Astrocyte (in vitro differentiated cells and primary cell): ENCODE results near the gene DNPH1. TPM values are rescaled to one million over a fixed set of nuclear protein-coding genes. Genes with fewer than 3 reads are reported as not detected.

Experiments
- DNase-seq: peaks from one replicate; pipeline ENCODE4 v3.0.0-alpha.2; 2010; ENCODE audit warnings: low read depth
- FAIRE-seq: peaks from 2 replicates; lab custom pipeline; 2011; peaks lifted over from hg19 to GRCh38; lab: Jason Lieb, UNC
- H2AFZ ChIP-seq: 2 replicates; pipeline ENCODE4 v1.6.0; 2012; ENCODE audit warnings: low read depth, low read length, inconsistent platforms
- H3K27ac ChIP-seq: 2 replicates; pipeline ENCODE4 v1.5.1; 2011; ENCODE audit warnings: low read depth, low read length, inconsistent platforms
- H3K27me3 ChIP-seq: 2 replicates; pipeline ENCODE4 v1.6.0; 2011; ENCODE audit warnings: low read length, inconsistent platforms; ENCODE audit not compliant: insufficient read depth
- H3K36me3 ChIP-seq: 2 replicates; pipeline ENCODE4 v1.5.1; 2011; ENCODE audit warnings: low read length, inconsistent platforms; ENCODE audit not compliant: insufficient read depth
- H3K4me1 ChIP-seq: 2 replicates; pipeline ENCODE4 v1.5.1; 2011; ENCODE audit warnings: low read length, inconsistent platforms; ENCODE audit not compliant: insufficient read depth
- H3K4me2 ChIP-seq: 2 replicates; pipeline ENCODE4 v1.6.0; 2012; ENCODE audit warnings: low read length, inconsistent platforms
- H3K4me3 ChIP-seq: 2 replicates; pipeline ENCODE4 v1.5.1; 2011; ENCODE audit warnings: low read depth, mild to moderate bottlenecking, low read length, inconsistent platforms; ENCODE audit not compliant: insufficient read depth
- H3K79me2 ChIP-seq: 2 replicates; pipeline ENCODE4 v1.6.0; 2012; ENCODE audit warnings: mild to moderate bottlenecking, low read length, inconsistent platforms; ENCODE audit not compliant: insufficient read depth
- H3K9ac ChIP-seq: 2 replicates; pipeline ENCODE4 v1.6.0; 2012; ENCODE audit warnings: mild to moderate bottlenecking, low read length, inconsistent platforms
- H3K9me3 ChIP-seq: 2 replicates; pipeline ENCODE4 v1.5.1; 2012; ENCODE audit warnings: low read depth, mild to moderate bottlenecking, low read length, inconsistent platforms; ENCODE audit not compliant: insufficient read depth
- H4K20me1 ChIP-seq: 2 replicates; pipeline ENCODE4 v1.6.0; 2012; ENCODE audit warnings: low read length, inconsistent platforms; ENCODE audit not compliant: insufficient read depth
- H3K27ac Mint-ChIP-seq: one replicate; pipeline ENCODE4 v1.8.0; 2021; ENCODE audit warnings: mild to moderate bottlenecking, mixed read lengths; ENCODE audit not compliant: unreplicated experiment
- H3K27me3 Mint-ChIP-seq: one replicate; pipeline ENCODE4 v1.8.0; 2021; ENCODE audit warnings: low read depth, mixed read lengths; ENCODE audit not compliant: unreplicated experiment
- H3K36me3 Mint-ChIP-seq: one replicate; pipeline ENCODE4 v1.8.0; 2021; ENCODE audit warnings: low read depth, mixed read lengths; ENCODE audit not compliant: unreplicated experiment
- H3K4me1 Mint-ChIP-seq: one replicate; pipeline ENCODE4 v1.8.0; 2021; ENCODE audit warnings: low read depth, mixed read lengths; ENCODE audit not compliant: unreplicated experiment
- H3K4me3 Mint-ChIP-seq: one replicate; pipeline ENCODE4 v1.8.0; 2021; ENCODE audit warnings: mild to moderate bottlenecking, moderate library complexity, mixed read lengths; ENCODE audit not compliant: unreplicated experiment
- H3K9me3 Mint-ChIP-seq: one replicate; pipeline ENCODE4 v1.8.0; 2021; ENCODE audit warnings: mild to moderate bottlenecking, mixed read lengths; ENCODE audit not compliant: unreplicated experiment
- EZH2 ChIP-seq: IDR thresholded peaks from 2 replicates; pipeline ENCODE4 v1.6.1; 2012; ENCODE audit warnings: mild to moderate bottlenecking, low read length, inconsistent platforms; ENCODE audit not compliant: insufficient read depth
- total RNA-seq: library from RNA; stranded (reverse); gene quantifications from 2 replicates; pipeline ENCODE4 v1.2.1, GENCODE V29; 2021
- TF ChIP-seq, protein P1 (sequence below): IDR thresholded peaks from 2 replicates; pipeline ENCODE4 v1.5.1; 2011; ENCODE audit warnings: low read depth, mild to moderate bottlenecking, inconsistent platforms, low read length, moderate library complexity; ENCODE audit not compliant: insufficient read depth

The DNPH1 gene
- total RNA-seq, 1 donor from 2014 or later = 15.1 TPM

DNA sequence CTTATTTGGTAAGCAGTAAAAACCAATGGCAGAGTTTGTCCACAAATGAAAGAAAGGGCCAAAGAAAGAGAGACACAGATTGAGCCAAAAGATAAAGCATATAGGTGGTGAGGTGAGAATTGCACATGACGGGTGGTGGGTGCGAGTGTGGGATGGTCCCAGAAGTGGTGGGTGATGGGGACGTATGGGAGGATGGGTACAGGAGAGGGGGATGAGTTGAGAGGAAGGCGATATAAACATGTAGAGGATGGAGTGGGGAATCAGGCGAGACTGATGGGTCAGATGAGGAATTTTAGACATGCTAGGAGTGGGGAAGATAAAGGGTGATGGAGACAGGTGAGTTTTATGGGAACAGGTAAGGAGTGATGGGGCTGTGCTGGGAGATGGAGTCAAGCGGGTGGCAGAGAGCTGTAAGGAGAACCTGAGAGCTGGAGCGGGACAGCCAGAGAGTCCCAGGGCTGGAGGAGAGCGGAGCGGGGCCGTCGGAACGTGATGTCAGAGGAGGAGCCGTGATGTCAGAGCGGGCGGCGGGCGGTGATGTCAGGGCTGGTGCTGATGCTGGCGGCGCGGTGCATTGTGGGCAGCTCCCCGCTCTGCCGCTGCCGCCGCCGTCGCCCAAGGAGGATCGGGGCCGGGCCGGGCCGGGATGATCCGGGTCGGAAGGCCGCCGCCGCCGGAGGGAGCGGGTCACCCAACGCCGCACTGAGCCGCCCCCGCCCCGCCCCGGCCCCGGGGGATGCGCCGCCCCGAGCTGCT is 13.8 kb upstream of the DNPH1 start, which contains the start of gene TTBK1:
Gene TTBK1 (plus strand): TSS at position 574 of the 756 bp plus-strand sequence. CDS start 3,180 bp downstream, outside the sequence.
- Mint-ChIP-seq H3K27ac (no peak within 1 kb of the TSS), H3K4me1 (no peaks in the 10 kb centered on the region), H3K36me3 (peaks cover 3% of the 10 kb centered on the region), H3K27me3 (peaks cover 8% of the 10 kb centered on the region), H3K4me3 (no peak within 1 kb of the TSS), H3K9me3 (peaks cover 11% of the 10 kb centered on the region)
- Histone ChIP-seq H3K4me3 (no peak within 1 kb of the TSS), H3K4me1 (peaks cover 8% of the 10 kb centered on the region), H3K27ac (no peak within 1 kb of the TSS), H3K79me2 (no peaks in the 10 kb centered on the region), H3K9ac (no peak within 1 kb of the TSS), H3K4me2 (no peak within 1 kb of the TSS), H2AFZ (no peak within 1 kb of the TSS), H4K20me1 (no peaks in the 10 kb centered on the region), H3K36me3 (no peaks in the 10 kb centered on the region), H3K27me3 (peaks cover 59% of the 10 kb centered on the region), H3K9me3 (no peaks in the 10 kb centered on the region)
- TF ChIP-seq EZH2 = peak; percentile 89
- TF ChIP-seq, protein P1, sequence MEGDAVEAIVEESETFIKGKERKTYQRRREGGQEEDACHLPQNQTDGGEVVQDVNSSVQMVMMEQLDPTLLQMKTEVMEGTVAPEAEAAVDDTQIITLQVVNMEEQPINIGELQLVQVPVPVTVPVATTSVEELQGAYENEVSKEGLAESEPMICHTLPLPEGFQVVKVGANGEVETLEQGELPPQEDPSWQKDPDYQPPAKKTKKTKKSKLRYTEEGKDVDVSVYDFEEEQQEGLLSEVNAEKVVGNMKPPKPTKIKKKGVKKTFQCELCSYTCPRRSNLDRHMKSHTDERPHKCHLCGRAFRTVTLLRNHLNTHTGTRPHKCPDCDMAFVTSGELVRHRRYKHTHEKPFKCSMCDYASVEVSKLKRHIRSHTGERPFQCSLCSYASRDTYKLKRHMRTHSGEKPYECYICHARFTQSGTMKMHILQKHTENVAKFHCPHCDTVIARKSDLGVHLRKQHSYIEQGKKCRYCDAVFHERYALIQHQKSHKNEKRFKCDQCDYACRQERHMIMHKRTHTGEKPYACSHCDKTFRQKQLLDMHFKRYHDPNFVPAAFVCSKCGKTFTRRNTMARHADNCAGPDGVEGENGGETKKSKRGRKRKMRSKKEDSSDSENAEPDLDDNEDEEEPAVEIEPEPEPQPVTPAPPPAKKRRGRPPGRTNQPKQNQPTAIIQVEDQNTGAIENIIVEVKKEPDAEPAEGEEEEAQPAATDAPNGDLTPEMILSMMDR = no peak
- FAIRE-seq (no peak), DNase-seq (no peak)

DNA sequence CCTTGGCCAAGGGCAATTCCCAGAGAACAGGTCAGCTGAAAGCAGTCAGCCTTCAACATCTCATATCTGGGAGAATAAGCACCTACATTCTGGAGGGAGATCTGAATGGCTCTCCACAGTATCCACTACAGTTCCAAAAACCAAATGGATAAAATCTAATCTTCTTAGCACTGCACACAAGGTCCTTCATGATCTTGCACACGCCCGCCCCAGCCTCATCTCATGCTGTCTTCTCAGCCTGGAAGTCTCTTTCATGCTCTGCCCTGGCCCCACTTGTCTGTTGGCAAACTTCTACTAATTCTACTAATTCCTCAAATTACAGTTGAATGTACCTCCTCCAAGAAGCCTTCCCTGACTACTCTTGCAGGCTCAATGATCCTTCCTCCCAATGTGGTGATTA is 12.2 kb upstream of the DNPH1 start:
- no peak overlapping the region for H3K4me3 ChIP-seq
- TF ChIP-seq, protein P1 = no peak
- no peak for TF ChIP-seq EZH2
- DNase-seq = no peak
- H3K27ac Mint-ChIP-seq = peak overlapping the region; percentile 5
- H3K36me3 ChIP-seq = no peaks in the 10 kb centered on the region
- peaks cover 11% of the 10 kb centered on the region for H3K9me3 Mint-ChIP-seq
- H3K9me3 ChIP-seq = no peaks in the 10 kb centered on the region
- peaks cover 9% of the 10 kb centered on the region for H3K27me3 Mint-ChIP-seq
- no peak for FAIRE-seq
- no peak overlapping the region for H3K27ac ChIP-seq
- no peak overlapping the region for H2AFZ ChIP-seq
- peak overlapping the region; percentile 40 for H3K4me3 Mint-ChIP-seq
- H3K36me3 Mint-ChIP-seq = peaks cover 3% of the 10 kb centered on the region
- no peaks in the 10 kb centered on the region for H3K79me2 ChIP-seq
- no peak overlapping the region for H3K4me2 ChIP-seq
- H3K4me1 Mint-ChIP-seq = no peaks in the 10 kb centered on the region
- no peaks in the 10 kb centered on the region for H3K4me1 ChIP-seq
- no peak overlapping the region for H3K9ac ChIP-seq
- peaks cover 54% of the 10 kb centered on the region for H3K27me3 ChIP-seq
- no peaks in the 10 kb centered on the region for H4K20me1 ChIP-seq

DNA sequence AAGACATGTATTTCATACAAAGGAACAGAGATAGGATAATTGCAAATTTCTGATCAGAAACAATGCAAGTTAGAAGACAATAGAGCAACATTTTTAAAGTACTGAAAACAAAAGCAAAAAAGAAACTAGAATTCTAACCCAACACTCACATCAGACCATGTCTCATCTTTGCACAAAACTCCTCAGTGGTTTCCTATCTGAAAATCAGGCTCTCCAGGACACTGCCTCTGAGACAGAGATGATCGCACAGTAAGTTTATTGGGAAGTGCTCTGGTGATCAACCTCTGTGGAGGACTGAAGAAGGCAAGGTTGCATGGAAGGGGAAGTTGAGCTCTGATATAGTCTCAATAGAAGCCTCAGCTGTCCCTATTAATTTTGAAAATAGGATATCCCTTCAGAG is 11.7 kb upstream of the DNPH1 start:
- Histone ChIP-seq H3K4me3 (no peak overlapping the region), H3K27ac (no peak overlapping the region), H3K9ac (no peak overlapping the region), H3K4me1 (no peaks in the 10 kb centered on the region), H3K79me2 (no peaks in the 10 kb centered on the region), H3K4me2 (no peak overlapping the region), H4K20me1 (no peaks in the 10 kb centered on the region), H2AFZ (no peak overlapping the region), H3K9me3 (no peaks in the 10 kb centered on the region), H3K27me3 (peaks cover 49% of the 10 kb centered on the region), H3K36me3 (no peaks in the 10 kb centered on the region)
- H3K4me3 Mint-ChIP-seq = no peak overlapping the region
- peaks cover 3% of the 10 kb centered on the region for H3K36me3 Mint-ChIP-seq
- H3K27ac Mint-ChIP-seq = no peak overlapping the region
- no peak for DNase-seq
- H3K4me1 Mint-ChIP-seq = no peaks in the 10 kb centered on the region
- peaks cover 9% of the 10 kb centered on the region for H3K27me3 Mint-ChIP-seq
- H3K9me3 Mint-ChIP-seq = peaks cover 11% of the 10 kb centered on the region
- no peak for TF ChIP-seq EZH2
- TF ChIP-seq, protein P1 = no peak
- FAIRE-seq = no peak
